ENCODE results near the gene CXCL3.
"Not testable (repeated sequence)": the region's sequence is repeated elsewhere in the genome, so short reads cannot be mapped to it uniquely, and the experiment has no call there.

CXCL3 gene

DNA sequence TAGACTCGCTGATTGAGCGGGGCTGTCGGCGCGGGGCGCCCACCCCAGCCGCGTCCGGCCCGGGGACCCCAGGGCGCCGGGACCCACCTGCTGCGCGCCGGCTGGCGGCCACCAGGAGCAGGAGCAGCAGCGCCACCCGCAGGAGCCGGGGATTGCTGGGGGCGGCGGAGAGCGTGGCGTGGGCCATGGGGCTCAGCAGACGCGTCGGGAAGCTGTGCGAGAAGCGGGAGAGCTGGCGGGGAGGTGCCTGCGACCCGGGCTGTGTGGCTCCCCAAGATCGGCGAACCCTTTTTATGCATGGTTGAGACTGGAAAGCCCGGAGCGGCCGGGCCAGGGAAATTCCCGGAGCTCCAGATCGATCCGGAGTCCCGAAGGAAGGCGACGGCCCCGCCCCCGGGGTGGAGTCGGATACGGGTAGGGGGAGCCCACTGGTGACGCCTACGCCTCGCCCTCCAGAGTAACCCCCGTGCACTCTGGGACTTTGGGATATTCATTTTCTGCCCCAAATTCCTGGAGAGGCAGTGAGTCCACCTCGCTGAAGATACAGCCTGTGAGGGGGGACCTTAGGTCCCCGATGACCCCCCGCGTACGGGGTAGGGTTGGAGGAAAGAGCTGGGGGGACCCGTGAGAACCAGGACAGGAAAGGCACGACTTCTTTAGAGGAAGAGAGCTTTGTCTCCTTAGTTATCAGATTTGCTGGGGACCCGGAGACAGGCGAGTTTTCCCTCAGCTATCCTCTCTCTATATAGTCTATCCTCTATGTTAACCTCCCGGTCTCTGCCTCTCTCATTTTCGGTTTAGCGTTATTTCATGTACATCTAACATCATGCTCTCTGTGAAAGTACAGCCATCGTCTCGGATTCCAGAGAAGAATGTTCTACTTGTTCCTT, at the start of gene CXCL3:
Gene CXCL3, minus strand, starts transcription at position 265 of the 890 bp plus-strand sequence. Its CDS starts 78 bp downstream, at position 187.
- no peak for DNase-seq

DNA sequence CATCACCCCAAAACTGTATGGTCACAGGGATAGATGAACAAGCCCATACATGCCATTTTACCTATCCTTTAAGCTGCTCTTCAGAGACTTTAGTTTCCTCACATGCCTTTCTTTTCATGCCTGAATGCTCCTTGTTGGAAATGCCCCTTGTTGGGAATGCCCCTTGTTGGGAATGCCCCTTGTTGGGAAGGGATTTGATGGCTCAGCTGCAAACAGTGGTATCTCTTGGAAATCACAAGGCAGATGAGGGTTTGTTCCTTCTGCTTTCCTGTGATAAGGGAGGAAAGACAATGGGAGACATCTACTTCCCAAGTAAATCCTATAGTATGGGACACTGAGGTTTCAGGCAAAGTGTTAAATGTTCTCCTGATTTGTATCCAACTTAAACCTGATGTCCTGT, 49.0 kb upstream of the CXCL3 start:
- no peak for DNase-seq

DNA sequence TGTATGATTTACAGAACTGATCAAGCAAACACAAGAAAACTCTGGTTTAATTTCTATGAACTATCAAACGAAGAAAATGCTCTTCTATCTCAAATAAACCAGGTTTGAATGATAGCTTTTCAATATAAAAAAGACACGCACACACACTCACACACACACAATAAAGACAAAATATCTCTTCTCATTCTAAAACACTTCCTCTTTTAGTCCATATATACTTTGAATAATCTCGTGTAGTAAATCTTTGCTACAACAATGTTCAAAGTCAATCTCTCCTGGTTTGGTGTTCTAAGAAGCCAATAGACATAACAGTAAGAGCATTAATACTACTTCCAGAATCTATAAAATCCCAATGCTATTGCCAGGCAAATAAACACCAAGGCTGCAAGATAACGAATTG, 47.2 kb upstream of the CXCL3 start:
- no peak for DNase-seq

DNA sequence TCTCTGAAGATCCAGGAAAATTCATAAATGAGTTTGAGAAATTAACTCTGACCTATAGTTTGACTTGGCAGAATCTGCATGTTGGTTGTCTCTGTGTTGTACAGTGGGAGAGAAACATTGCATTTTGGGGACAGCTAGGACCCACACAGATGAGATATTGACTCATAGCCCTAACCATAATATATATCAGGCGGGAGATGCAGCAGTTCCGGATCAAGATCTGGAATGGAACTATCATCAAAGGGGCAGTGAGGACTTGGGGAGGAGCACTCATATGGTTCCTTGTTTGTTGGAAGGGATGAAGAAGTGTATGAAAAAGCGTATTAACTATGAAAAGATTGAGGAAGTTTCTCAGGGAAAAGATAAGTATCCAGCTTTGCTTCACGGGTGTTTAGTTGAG, 46.5 kb upstream of the CXCL3 start:
- DNase-seq, result no peak

DNA sequence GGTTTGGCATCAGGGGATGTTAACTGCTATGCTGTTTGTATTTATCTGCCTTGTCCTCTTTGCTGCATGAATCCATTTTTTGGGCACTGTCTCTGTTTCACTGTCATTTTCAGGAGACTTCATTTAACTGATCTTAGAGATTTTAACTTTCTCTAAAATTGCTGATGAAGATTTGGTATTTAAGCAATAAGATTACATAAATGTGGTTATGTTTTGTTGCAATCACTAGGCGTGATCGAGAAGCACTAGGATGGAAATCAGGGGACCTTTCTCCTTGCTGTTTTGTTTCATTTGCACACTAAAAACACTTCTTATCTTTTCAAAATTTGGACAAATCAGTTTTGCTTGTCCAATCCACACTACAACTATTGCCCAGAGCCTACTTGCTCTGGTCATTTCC, 45.1 kb upstream of the CXCL3 start:
- no peak for DNase-seq

DNA sequence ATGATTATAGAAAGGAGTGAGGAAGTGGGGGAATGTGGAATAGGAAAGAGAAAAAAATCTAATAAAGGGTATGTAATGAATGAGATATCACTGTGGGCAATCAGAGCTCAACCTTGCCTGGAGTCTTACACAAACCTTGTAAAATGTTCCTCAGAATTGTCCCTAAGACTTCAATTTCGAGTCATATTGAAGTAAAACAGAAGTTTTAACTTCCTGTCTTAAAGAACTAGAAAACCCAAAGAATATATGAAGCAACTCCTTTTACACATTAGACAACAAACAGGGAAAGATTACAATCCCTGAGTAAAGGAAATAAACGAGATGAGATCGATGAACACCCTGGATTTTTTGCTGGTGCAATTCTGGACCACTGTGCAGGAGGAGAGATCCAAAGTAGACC, 42.5 kb upstream of the CXCL3 start:
- no peak for DNase-seq

DNA sequence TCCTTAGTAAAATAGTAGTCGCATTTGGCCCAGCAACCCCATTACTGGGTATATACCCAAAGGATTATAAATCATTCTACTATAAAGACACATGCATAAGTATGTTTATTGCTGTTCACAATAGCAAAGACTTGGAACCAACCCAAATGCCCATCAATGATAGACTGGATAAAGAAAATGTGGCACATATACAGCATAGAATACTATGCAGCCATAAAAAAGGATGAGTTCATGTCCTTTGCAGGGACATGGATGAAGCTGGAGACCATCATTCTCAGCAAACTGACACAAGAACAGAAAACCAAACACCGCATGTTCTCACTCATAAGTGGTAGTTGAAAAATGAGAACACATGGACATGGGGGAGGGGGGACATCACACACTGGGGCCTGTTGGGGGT, 41.9 kb upstream of the CXCL3 start:
- not testable (repeated sequence) for DNase-seq

DNA sequence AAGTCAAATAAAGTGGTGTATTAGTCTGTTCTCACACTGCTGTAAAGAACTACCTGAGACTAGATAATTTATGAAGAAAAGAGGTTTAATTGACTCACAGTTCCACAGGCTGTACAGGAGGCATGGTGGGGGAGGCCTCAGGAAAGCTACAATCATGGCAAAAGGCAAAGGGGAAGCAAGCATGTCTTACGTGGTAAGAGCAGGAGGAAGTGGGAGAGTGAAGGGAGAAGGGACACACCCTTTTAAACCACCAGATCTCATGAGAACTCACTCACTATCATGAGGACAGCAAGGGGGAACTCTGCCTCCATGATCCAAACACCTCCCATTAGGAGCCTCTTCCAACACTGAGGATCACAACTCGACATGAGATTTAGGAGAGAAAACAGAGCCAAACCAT, 40.5 kb upstream of the CXCL3 start:
- DNase-seq, result not testable (repeated sequence)

DNA sequence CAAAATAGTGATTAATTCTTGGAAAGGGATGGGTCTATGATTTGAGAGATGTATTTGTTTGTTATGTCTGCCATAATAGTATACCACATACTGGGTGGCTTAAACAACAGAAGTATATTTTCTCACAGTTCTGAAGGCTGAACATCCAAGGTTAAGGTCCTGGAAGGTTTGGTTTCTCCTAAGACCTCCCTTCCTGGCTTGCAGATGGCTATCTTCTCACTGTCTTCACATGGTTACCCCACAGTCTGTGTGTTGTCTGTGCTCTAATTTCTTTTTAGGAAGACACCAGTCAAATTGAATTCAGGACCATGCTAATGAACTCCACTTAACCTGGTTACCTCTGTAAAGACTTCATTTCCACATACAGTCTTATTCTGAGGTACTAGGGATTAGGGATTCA, 34.9 kb upstream of the CXCL3 start:
- no peak for DNase-seq

DNA sequence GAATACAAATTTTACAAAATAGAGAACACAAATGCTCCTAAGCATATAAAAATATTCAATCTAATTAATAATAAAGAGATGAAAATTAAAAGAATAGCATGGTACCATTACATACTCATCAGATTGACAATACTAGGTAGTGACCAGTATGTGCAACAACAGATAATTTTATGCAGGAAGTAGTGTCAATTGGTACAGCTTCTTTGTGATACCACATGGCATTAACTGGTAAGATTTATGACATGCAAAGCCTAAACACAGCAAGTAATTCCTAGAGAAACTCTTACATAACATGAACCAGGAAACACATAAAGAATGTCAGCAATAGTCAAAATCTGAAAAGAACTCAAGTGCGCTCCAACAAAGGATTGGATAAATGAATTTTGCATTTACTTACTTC, 34.2 kb upstream of the CXCL3 start:
- DNase-seq, result no peak

DNA sequence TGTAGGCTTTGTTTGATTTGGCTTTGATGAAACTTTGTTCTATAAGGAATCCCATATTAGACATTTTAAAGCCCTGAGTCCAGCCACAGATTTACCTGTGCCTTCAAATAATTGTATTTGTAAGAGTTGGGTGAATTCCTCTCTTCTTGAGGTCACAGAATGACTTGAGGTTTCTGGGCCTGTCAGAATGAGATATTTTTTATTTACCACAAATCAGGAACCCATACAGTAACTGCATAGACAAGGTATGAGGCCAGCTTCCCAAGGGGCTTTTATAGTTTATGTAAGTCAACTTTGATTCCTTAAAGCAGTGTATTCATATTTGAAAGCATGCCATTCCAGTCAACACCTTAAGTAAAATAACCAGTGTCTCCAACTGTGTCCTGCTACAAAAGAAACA, 29.1 kb upstream of the CXCL3 start:
- DNase-seq, result no peak

DNA sequence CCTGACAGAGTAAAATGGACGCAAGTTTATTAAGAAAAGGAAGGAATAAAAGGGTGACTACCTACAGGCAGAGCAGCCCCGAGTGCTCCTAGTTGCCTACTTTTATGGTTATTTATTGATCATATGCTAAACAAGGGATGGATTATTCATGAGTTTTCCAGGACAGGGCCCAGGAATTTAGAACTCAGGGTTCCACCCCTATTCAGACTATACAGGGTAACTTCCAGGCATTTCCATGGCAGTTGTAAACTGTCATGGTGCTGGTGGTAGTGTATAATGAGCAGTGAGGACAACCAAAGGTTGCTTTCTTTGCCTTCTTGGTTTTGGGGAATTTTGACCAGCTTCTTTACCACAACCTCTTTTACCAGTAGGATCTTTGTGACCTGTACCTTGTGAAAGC, 27.7 kb upstream of the CXCL3 start:
- DNase-seq, result no peak

DNA sequence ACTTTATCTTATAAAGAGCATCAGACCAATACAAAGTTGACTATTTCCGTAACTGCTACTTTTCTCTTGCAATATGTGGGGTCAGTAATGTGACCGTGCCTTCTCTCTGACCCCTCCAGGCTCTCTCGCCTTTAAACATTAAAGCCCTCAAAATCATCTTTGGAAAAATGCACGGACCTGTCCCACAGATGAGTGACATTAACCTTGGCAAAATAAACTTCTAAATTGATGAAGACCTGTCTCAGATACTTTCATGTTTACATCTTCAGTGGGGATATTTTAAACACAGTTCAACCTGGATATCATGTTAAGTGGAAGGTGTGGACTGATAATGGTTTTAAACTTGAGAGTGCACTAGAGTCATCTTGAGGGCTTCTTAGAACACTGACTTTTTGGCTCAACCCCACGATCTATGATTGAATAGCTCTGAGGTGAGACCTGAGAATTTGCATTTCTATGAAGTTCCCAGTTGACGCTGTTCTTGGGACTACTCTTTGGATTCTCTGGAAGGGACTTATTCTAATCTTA, 26.7 kb upstream of the CXCL3 start:
- DNase-seq, result no peak

DNA sequence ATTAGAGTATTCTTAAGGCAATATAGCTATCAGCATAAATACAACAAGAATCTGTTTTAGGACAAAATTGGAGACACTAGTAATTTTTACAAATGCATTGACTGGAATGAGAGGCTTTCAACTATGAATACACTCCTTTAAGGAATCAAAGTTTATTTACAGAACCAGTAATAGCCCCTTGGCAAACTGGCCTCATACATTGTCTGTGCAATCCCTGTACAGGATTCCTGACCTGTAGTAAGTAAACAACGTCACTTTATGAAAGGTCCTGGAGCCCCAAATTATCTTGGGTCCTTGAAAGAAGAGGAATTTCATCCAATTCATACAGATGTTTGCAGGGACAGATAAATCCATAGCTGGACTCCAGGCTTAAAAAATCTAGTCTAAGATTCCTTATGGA, 25.4 kb upstream of the CXCL3 start:
- DNase-seq, result no peak

DNA sequence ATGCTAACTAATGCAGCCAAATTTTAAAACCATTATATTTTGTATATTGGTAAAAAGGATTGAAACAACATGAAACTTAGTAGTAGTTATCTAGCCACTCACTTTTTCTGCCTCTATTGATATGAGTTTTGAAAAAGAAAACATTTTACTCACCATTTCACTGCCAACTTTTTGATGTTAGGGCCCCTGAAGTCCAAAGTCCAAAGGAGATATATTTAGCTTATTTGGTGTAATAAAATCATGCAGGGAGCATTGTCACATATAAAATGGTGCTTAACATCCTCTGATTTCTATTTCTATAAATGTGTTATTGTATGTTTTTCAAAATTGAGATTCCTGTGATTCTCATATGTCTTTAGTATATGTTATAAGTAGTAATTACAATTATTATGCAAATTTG, 24.5 kb upstream of the CXCL3 start:
- DNase-seq, result no peak

DNA sequence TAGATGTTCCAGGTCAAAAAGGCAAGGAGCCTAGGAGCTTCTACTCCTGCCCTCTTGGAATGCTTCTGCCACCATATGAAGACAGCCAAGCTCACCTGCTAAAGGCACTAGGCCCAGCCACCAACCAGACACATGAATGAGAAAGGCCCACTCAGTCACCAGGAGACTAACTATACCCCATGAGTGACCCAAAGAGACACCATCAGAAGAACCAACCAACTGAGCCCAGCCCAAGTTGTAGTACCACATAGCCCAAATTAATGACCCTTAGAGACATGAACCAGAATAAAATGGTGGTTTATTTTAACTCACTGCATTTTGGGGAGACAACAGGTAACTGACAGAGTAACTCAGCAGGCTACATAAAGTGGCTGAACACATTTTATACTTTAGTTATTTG, 22.9 kb upstream of the CXCL3 start:
- DNase-seq, result no peak

DNA sequence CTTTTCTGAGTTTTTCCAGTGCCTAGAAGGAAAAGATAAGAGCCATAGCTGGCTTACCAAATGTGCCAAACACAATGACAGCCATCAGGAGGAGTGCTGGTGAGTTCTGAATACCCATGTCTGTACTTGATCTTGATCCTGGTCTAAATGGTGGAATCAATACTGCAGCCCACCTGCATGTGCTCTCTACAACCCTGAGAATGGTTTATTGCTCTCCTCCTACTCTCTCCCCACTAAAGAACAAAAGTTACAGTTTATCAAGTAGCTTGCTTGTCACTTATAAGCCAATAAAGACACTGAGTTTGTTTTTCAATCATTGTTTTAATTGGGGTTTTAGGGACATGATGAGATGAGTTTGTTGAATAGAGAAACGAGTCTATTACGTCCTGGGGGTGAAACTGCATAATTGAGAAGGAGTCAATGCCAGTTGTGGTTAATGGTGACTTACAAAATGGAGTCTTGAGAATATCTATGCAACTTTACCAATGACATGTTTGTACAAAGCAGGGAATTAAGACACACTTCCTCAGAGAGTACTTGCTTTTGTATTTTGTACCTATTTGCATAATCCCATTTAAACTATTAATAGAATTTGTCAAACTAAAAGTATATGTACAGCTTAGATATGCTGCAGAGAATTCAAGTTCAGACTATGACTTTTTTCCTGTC, 20.8 kb upstream of the CXCL3 start:
- DNase-seq, result no peak

DNA sequence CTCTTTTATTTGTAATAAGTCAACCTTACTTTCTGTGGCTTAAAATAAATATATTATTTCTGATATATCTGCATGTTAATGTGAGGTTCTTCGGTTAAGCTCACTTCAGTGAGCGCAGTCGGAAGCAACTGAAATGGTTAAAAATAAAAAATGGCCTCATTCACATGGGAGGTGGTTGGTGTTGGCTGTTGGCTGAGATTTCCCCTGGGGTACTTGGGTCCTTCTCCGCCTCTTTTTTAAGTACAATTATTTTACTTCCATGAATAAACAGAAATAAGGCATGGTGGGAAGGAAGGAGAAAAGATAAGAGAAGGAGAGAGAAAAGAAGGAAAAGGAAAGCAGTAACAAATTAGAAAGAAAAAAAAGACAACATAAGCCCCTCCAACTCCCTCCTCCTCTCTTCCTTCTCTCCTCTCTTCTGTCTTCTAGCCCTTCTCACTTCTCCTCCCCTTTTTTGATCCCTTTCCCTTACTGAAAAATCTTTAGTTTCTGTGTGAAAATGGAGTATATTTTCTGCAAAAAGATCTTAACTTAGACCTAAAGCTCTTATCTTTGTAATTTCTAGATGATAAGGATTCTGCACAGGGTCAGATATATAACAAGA, 19.7 kb upstream of the CXCL3 start:
- DNase-seq, result no peak

DNA sequence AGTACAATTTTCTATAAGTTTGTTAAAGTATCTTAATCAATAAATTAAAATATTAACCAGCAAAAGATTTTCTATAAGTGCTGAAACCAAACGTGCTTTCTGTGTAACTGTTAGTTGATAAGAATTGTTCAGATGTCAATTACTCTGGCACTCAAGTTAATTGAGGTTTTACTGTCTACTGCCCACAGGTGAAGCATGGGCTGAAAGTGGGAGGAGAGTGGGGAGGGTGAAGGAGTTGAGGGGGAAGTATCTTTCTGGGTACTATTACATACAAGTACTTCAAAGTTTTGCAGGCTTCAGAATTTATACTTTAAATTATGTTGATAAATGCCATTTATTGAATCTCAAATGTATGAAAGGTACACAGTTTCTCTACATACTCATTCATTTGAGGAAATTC, 19.1 kb upstream of the CXCL3 start:
- DNase-seq, result no peak

DNA sequence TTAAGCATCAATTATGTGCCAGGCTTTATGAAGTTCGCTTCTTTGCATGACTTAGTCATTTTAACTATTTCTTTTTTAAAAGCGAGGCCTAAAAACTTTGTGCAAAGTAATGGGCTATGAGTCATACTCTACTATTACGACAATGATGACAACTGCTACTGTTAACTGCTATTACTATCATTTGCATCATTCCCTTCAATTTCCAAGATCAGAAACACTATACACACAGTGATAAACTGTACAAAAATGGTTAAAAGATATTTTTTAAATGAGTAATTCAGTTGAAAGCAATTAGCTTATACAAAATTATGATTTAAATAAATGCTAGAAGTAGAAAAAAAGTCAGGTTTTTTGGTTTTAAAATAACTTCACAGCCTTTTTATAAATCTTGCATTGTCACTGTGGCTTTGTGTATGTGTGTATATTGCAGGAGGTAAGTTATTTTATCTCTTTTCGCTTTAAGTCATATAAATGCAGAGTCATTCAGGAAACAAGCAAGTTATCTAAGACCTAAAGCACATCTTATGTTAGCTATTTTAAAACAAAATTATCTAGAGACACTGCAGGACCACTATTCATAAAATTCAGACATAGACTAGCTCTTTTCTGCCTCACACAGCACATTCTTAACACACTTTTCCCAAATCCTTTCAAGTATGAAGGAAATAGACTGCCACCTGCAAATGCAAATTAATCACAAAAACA, 18.5 kb upstream of the CXCL3 start:
- DNase-seq, result peak; percentile 34

DNA sequence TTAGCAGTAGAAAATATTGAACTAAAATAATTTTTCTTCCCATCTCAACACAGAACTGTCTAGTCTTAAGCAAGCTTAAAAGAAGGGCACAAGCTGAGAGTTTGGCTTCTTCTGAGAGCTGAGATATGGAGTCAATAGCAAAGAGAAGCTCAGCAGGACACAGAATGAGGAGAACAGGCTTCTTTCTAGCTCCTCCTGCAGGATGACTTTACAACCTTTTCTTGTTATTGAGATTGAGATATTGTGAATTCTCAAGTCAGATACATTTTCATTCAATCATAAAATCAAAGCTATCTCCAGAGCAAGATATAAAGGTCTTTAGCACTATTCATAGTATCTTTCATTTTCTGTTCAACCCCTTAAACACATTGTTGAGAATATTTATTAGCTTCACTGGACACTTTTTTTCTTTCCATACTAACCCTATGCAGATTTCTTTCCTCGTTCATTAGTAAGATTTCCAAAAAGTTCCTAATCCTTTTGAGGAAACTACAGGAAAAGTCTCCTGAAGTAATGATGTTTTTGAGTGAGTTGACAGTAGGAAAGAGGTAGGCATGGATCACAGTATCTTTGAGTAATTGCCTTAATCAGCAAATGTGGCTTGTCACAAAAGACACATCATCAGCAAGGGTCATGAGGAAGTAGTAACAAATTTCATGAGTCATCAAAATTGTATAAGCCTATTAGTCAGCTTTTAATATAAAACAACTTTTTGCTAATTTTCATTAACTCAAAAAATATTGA, 17.8 kb upstream of the CXCL3 start:
- no peak for DNase-seq

DNA sequence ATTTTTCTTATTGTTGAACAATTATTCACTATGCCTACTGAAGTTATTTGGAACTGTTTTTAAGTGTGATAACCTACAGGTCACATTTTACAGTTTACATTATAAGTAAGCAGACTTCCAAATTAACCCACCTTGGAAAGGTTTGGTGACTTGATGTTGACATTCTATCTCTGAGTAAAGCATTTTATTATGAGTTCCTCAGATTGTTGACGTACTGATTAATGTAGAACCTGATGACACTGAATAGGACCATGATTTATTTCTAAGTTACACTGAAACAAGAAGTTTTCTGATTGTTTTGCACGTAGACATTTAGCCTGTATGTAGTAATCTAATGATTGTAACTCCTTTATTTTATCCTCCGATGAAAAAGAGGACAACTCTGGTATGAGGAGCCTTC, 17.0 kb upstream of the CXCL3 start:
- no peak for DNase-seq

DNA sequence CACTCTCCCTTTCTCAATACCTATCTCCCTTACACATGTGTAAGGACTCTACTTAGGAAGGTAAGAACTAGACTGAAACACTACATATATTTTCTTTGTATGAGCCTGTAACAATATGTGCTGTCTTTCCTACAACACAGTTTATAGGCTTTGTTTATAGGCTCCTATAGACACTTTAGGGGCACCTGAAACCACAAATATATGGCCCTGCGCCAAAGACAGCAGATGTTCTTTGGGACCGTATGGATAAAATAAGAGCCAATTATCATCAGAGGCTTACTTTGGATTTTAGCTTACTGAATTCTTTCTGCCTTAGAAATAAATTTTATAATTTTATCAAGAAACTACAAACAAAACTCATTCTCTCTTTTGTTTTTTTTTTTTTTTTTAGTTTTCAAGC, 16.6 kb upstream of the CXCL3 start:
- no peak for DNase-seq

Data from GF-D8 (cell line).